GM21423 (cell line): Measurements from ENCODE around the gene EPHB1.
A peak's percentile ranks its signal among the peaks of the same experiment; 100 is the strongest.

Source experiments
- ATAC-seq: cut with Tn5 transposase; IDR thresholded peaks from one replicate; pipeline ENCODE4 v1.9.1; 2021; ENCODE audit warnings: mild to moderate bottlenecking, moderate library complexity; ENCODE audit not compliant: unreplicated experiment

EPHB1 gene

GRCh38 chr3:134804508-134805480 is 9.7 kb downstream of the EPHB1 start:
- no peak for ATAC-seq

GRCh38 chr3:134807189-134807588 is 12.1 kb downstream of the EPHB1 start:
- ATAC-seq = no peak

GRCh38 chr3:134808835-134809234 is 13.8 kb downstream of the EPHB1 start:
- ATAC-seq = no peak

GRCh38 chr3:134809427-134810051 is 14.5 kb downstream of the EPHB1 start:
- ATAC-seq = no peak

- peak; percentile 59 for ATAC-seq
These were observed 15.0 kb downstream of the EPHB1 start for GRCh38 chr3:134810052-134810435.

- ATAC-seq = no peak
These were observed 15.8 kb downstream of the EPHB1 start for GRCh38 chr3:134810850-134811249.

GRCh38 chr3:134813618-134814017 is 18.6 kb downstream of the EPHB1 start:
- ATAC-seq = no peak

- ATAC-seq = no peak
These were observed 20.5 kb downstream of the EPHB1 start for GRCh38 chr3:134815519-134815918.

- ATAC-seq = no peak
These were observed 21.6 kb downstream of the EPHB1 start for GRCh38 chr3:134816623-134817022.

GRCh38 chr3:134817297-134817696 is 22.2 kb downstream of the EPHB1 start:
- ATAC-seq = peak; percentile 73

- no peak for ATAC-seq
These were observed 25.9 kb downstream of the EPHB1 start for GRCh38 chr3:134820994-134821393.

- ATAC-seq = no peak
These were observed 27.0 kb downstream of the EPHB1 start for GRCh38 chr3:134822090-134822489.

GRCh38 chr3:134823679-134824078 is 28.6 kb downstream of the EPHB1 start:
- ATAC-seq = no peak

GRCh38 chr3:134824791-134825190 is 29.7 kb downstream of the EPHB1 start:
- ATAC-seq = no peak

GRCh38 chr3:134827213-134827612 is 32.2 kb downstream of the EPHB1 start:
- ATAC-seq = peak; percentile 63

GRCh38 chr3:134829721-134830120 is 34.7 kb downstream of the EPHB1 start:
- no peak for ATAC-seq

- ATAC-seq = no peak
These were observed 37.5 kb downstream of the EPHB1 start for GRCh38 chr3:134832585-134832984.

- ATAC-seq = peak; percentile 55
These were observed 38.5 kb downstream of the EPHB1 start for GRCh38 chr3:134833453-134834163.

- no peak for ATAC-seq
These were observed 41.9 kb downstream of the EPHB1 start for GRCh38 chr3:134836921-134837320.

- ATAC-seq = no peak
These were observed 43.5 kb downstream of the EPHB1 start for GRCh38 chr3:134838599-134838998.

GRCh38 chr3:134839422-134839821 is 44.4 kb downstream of the EPHB1 start:
- ATAC-seq = no peak
